Chondrocyte (in vitro differentiated cells): ENCODE data around the gene PCSK4. TPM values are rescaled to one million over a fixed set of nuclear protein-coding genes. Genes with fewer than 3 reads are reported as not detected.
"Not testable (repeated sequence)": the region's sequence is repeated elsewhere in the genome, so short reads cannot be mapped to it uniquely, and the experiment has no call there.

Source experiments
- DNase-seq: peaks from one replicate; pipeline ENCODE4 v3.0.0; 2021; ENCODE audit warnings: mixed read lengths, low spot score
- H3K27ac Mint-ChIP-seq: one replicate; pipeline ENCODE4 v1.8.0; 2021; ENCODE audit warnings: mild to moderate bottlenecking, moderate library complexity, mixed read lengths; ENCODE audit not compliant: unreplicated experiment
- H3K27me3 Mint-ChIP-seq: 2 replicates; pipeline ENCODE4 v1.8.0; 2021; ENCODE audit warnings: low read depth, mixed read lengths
- H3K36me3 Mint-ChIP-seq: 2 replicates; pipeline ENCODE4 v1.8.0; 2021; ENCODE audit warnings: low read depth, mixed read lengths
- H3K4me1 Mint-ChIP-seq: 2 replicates; pipeline ENCODE4 v1.8.0; 2021; ENCODE audit warnings: low read depth, mild to moderate bottlenecking, mixed read lengths
- H3K4me3 Mint-ChIP-seq: one replicate; pipeline ENCODE4 v1.8.0; 2021; ENCODE audit warnings: mild to moderate bottlenecking, moderate library complexity, mixed read lengths; ENCODE audit not compliant: unreplicated experiment
- H3K9me3 Mint-ChIP-seq: 2 replicates; pipeline ENCODE4 v1.8.0; 2021; ENCODE audit warnings: low read depth, mixed read lengths
- CTCF ChIP-seq: fragments of 200-600 bp; sonication (generic); IDR thresholded peaks from 2 replicates; pipeline ENCODE4 v1.5.0; 2021; ENCODE audit warnings: antibody characterized with exemption, mild to moderate bottlenecking, moderate library complexity
- total RNA-seq: library from RNA; stranded (reverse); gene quantifications from 3 replicates; pipeline ENCODE4 v1.2.1, GENCODE V29; 2021

Gene PCSK4
- total RNA-seq, 1 donor from 2014 or later = 3.9 TPM

GRCh38 chr19:1502433-1503088, 12.4 kb upstream of the PCSK4 start:
- H3K36me3 Mint-ChIP-seq = no peaks in the 10 kb centered on the region
- H3K4me1 Mint-ChIP-seq = peaks cover 1% of the 10 kb centered on the region
- H3K4me3 Mint-ChIP-seq = no peak overlapping the region
- no peak overlapping the region for H3K27ac Mint-ChIP-seq
- H3K27me3 Mint-ChIP-seq = peaks cover 7% of the 10 kb centered on the region
- TF ChIP-seq CTCF = no peak
- DNase-seq = no peak
- no peaks in the 10 kb centered on the region for H3K9me3 Mint-ChIP-seq

- Mint-ChIP-seq H3K4me1 (no peaks in the 10 kb centered on the region), H3K27me3 (peaks cover 7% of the 10 kb centered on the region), H3K27ac (no peak overlapping the region), H3K4me3 (no peak overlapping the region), H3K36me3 (no peaks in the 10 kb centered on the region), H3K9me3 (no peaks in the 10 kb centered on the region)
- TF ChIP-seq CTCF = no peak
- DNase-seq = no peak
Measured at GRCh38 chr19:1501200-1501595, 11.0 kb upstream of the PCSK4 start.

- not testable (repeated sequence) for H3K9me3 Mint-ChIP-seq, H3K4me1 Mint-ChIP-seq, H3K27ac Mint-ChIP-seq, DNase-seq, H3K27me3 Mint-ChIP-seq, H3K36me3 Mint-ChIP-seq, H3K4me3 Mint-ChIP-seq
Measured at GRCh38 chr19:1499231-1499630, 9.1 kb upstream of the PCSK4 start.

GRCh38 chr19:1497578-1498235, 7.6 kb upstream of the PCSK4 start:
- Mint-ChIP-seq H3K27me3 (no peaks in the 10 kb centered on the region), H3K4me3 (no peak overlapping the region), H3K9me3 (no peaks in the 10 kb centered on the region), H3K36me3 (no peaks in the 10 kb centered on the region), H3K4me1 (no peaks in the 10 kb centered on the region), H3K27ac (no peak overlapping the region)
- TF ChIP-seq CTCF = no peak
- DNase-seq = no peak

GRCh38 chr19:1496714-1497577, 6.8 kb upstream of the PCSK4 start:
- no peaks in the 10 kb centered on the region for H3K4me1 Mint-ChIP-seq
- H3K27ac Mint-ChIP-seq = no peak overlapping the region
- H3K9me3 Mint-ChIP-seq = no peaks in the 10 kb centered on the region
- H3K36me3 Mint-ChIP-seq = no peaks in the 10 kb centered on the region
- no peak overlapping the region for H3K4me3 Mint-ChIP-seq
- no peak for DNase-seq
- peaks cover under 1% of the 10 kb centered on the region for H3K27me3 Mint-ChIP-seq
- TF ChIP-seq CTCF = no peak
